HFFc6 (cell line): Measurements from ENCODE around the gene HLA-F. TPM values are rescaled to one million over a fixed set of nuclear protein-coding genes. Genes with fewer than 3 reads are reported as not detected.

ENCODE experiments used
- DNase-seq: peaks from one replicate; pipeline ENCODE4 v3.0.0-alpha.2; 2018
- H3K27ac Mint-ChIP-seq: 2 replicates; pipeline ENCODE4 v1.8.0; 2020; ENCODE audit warnings: mild to moderate bottlenecking, mixed read lengths
- H3K27me3 Mint-ChIP-seq: 2 replicates; pipeline ENCODE4 v1.8.0; 2021; ENCODE audit warnings: mild to moderate bottlenecking, moderate library complexity, mixed read lengths; ENCODE audit not compliant: insufficient read depth
- H3K36me3 Mint-ChIP-seq: 2 replicates; pipeline ENCODE4 v1.8.0; 2021; ENCODE audit warnings: low read depth, mixed read lengths
- H3K4me1 Mint-ChIP-seq: 2 replicates; pipeline ENCODE4 v1.8.0; 2020; ENCODE audit warnings: low read depth, mixed read lengths
- H3K4me3 Mint-ChIP-seq: 2 replicates; pipeline ENCODE4 v1.8.0; 2020; ENCODE audit warnings: mild to moderate bottlenecking, moderate library complexity, mixed read lengths
- H3K9me3 Mint-ChIP-seq: 2 replicates; pipeline ENCODE4 v1.8.0; 2020; ENCODE audit warnings: mild to moderate bottlenecking, mixed read lengths
- total RNA-seq, 6 experiments: library from RNA; stranded (reverse); fragmentation: NEBNext Ultra II Directional; extraction: Animal tissue kit (Norgen Biotek cat#: 25700); gene quantifications; 2 replicates in 1 of 6; 3 replicates in 5 of 6; pipeline ENCODE4 v1.2.3, GENCODE V29; 2021
- TF ChIP-seq, protein P1 (sequence below): fragments of 200-600 bp; sonication (generic); IDR thresholded peaks from 2 replicates; pipeline ENCODE4 v1.5.0; 2021; ENCODE audit warnings: antibody characterized with exemption, mild to moderate bottlenecking

Gene HLA-F
- total RNA-seq, 6 experiments from 2014 or later = 1.4 to 7.5 (median 4.2) TPM

GRCh38 chr6:29749668-29750067 is 26.4 kb downstream of the HLA-F start:
- H3K4me1 Mint-ChIP-seq = peaks cover 40% of the 10 kb centered on the region
- H3K9me3 Mint-ChIP-seq = no peaks in the 10 kb centered on the region
- H3K27ac Mint-ChIP-seq = no peak overlapping the region
- no peak for DNase-seq
- TF ChIP-seq, protein P1, sequence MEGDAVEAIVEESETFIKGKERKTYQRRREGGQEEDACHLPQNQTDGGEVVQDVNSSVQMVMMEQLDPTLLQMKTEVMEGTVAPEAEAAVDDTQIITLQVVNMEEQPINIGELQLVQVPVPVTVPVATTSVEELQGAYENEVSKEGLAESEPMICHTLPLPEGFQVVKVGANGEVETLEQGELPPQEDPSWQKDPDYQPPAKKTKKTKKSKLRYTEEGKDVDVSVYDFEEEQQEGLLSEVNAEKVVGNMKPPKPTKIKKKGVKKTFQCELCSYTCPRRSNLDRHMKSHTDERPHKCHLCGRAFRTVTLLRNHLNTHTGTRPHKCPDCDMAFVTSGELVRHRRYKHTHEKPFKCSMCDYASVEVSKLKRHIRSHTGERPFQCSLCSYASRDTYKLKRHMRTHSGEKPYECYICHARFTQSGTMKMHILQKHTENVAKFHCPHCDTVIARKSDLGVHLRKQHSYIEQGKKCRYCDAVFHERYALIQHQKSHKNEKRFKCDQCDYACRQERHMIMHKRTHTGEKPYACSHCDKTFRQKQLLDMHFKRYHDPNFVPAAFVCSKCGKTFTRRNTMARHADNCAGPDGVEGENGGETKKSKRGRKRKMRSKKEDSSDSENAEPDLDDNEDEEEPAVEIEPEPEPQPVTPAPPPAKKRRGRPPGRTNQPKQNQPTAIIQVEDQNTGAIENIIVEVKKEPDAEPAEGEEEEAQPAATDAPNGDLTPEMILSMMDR = no peak
- no peaks in the 10 kb centered on the region for H3K36me3 Mint-ChIP-seq
- H3K27me3 Mint-ChIP-seq = no peaks in the 10 kb centered on the region; the same call in 1 of the 2 replicates
- peak overlapping the region; percentile 96 for H3K4me3 Mint-ChIP-seq

GRCh38 chr6:29750709-29751108 is 27.5 kb downstream of the HLA-F start:
- no peak overlapping the region for H3K4me3 Mint-ChIP-seq
- no peaks in the 10 kb centered on the region for H3K36me3 Mint-ChIP-seq
- no peak for DNase-seq
- no peaks in the 10 kb centered on the region for H3K9me3 Mint-ChIP-seq
- no peak overlapping the region for H3K27ac Mint-ChIP-seq
- peaks cover 48% of the 10 kb centered on the region for H3K4me1 Mint-ChIP-seq
- H3K27me3 Mint-ChIP-seq = peaks cover 4% of the 10 kb centered on the region
- TF ChIP-seq, protein P1 = no peak

DNA sequence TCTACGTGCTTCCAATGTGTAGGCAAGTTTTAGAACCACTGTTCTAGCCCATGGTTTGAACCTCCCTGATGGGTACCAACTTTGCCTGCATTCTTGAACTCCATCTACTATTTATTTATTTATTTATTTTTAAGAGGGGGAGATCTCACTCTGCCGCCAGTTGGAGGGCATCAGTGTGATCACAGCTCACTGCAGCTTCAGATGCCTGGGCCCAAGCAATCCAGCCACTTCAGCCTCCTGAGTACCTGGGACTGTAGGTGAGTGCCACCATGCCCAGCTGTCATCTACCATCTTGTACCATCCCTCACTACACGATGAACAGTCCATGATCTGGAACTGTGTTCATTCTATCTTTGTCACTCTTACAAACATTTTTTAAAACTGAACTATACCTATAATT is 28.2 kb downstream of the HLA-F start:
- H3K4me3 Mint-ChIP-seq = peak overlapping the region; percentile 94
- no peaks in the 10 kb centered on the region for H3K36me3 Mint-ChIP-seq
- H3K4me1 Mint-ChIP-seq = peaks cover 48% of the 10 kb centered on the region
- no peak for DNase-seq
- H3K27me3 Mint-ChIP-seq = peaks cover 10% of the 10 kb centered on the region
- TF ChIP-seq, protein P1 = no peak
- H3K9me3 Mint-ChIP-seq = no peaks in the 10 kb centered on the region
- H3K27ac Mint-ChIP-seq = no peak overlapping the region

DNA sequence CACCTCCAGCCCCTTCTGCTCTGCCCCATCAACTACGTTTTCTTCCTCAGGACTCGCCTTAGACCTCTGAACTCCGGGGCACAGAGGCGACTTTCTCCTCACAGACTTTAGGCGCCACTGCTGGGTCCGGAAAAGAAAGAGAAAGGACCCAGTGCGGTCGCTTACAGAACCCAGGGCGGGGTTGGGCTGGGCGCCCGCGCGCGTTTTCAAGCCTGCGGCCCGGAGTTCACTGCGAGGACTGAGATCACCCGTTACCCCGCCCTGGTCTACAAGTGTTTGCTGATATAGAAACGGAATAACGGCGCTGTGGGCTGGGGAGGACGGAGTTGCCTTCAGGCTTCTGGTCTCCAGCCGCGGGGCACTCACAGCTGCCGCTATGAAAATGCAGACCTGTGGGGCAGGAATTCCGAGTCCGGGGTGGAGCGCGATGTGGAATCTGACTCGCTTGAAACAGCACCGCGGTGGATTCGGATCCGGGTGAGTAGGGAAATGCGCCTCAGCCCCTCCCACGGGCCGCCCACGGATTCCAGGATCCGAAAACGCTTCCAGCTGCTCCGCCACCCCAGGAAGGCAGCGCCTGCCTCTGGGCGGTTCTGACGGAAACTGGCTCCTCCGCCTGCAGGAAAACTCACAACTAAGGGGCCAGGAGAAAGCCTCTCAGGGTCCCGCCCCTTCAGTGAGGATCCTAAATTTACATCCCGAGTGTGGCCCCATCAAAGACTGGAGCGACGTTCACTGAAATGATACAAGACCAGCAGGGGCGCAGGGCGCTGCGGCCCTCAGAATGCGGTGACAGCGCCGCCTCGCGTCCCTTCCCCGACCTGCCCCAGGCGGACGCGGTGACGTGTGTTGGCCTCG is 29.4 kb downstream of the HLA-F start:
- peak; percentile 89 for DNase-seq
- Mint-ChIP-seq H3K4me3 (peak overlapping the region; percentile 94), H3K9me3 (no peaks in the 10 kb centered on the region), H3K4me1 (peaks cover 48% of the 10 kb centered on the region), H3K27me3 (peaks cover 19% of the 10 kb centered on the region), H3K27ac (peak overlapping the region; percentile 90), H3K36me3 (no peaks in the 10 kb centered on the region)
- TF ChIP-seq, protein P1 = peak; percentile 92

GRCh38 chr6:29753309-29753644 is 30.0 kb downstream of the HLA-F start:
- peak overlapping the region; percentile 90 for H3K27ac Mint-ChIP-seq
- H3K4me1 Mint-ChIP-seq = peaks cover 42% of the 10 kb centered on the region
- TF ChIP-seq, protein P1 = peak; percentile 55
- H3K27me3 Mint-ChIP-seq = peaks cover 20% of the 10 kb centered on the region
- DNase-seq = no peak
- peak overlapping the region; percentile 94 for H3K4me3 Mint-ChIP-seq
- no peaks in the 10 kb centered on the region for H3K9me3 Mint-ChIP-seq
- no peaks in the 10 kb centered on the region for H3K36me3 Mint-ChIP-seq
